Keratinocyte (primary cell): ENCODE data around the gene KMT2E.

Source experiments
- CTCF ChIP-seq, 3 experiments: IDR thresholded peaks in 1 of 3; conservative IDR thresholded peaks in 1 of 3; optimal IDR thresholded peaks in 1 of 3; 2 replicates in 2 of 3; 3 replicates in 1 of 3; pipeline versions ENCODE3 to v1.5.1; 2011; ENCODE audit warnings: low read length in 3 of 3, mild to moderate bottlenecking in 3 of 3, moderate library complexity in 2 of 3, control low read depth in 1 of 3, inconsistent platforms in 1 of 3; ENCODE audit not compliant: insufficient read depth in 2 of 3; ENCODE audit errors: extremely low read depth in 1 of 3
- EZH2 ChIP-seq: IDR thresholded peaks from one replicate; pipeline ENCODE4 v1.6.1; 2012; ENCODE audit warnings: inconsistent platforms, mild to moderate bottlenecking, low read length, moderate library complexity

- no peak for TF ChIP-seq CTCF (optimal IDR thresholded peaks at IDR 0.05 in 1 of 3, IDR thresholded peaks at IDR 0.05 in 1 of 3, conservative IDR thresholded peaks at IDR 0.05 in 1 of 3; ENCODE audit: extremely low read depth in 1 of 3, insufficient read depth in 2 of 3, low read length in 3 of 3)
- TF ChIP-seq EZH2, result no peak
Measured at GRCh38 chr7:105003872-105004510, 10.0 kb upstream of the KMT2E start.
